ENCODE measurements around the gene PDLIM1. TPM values are rescaled to one million over a fixed set of nuclear protein-coding genes. Genes with fewer than 3 reads are reported as not detected.

The PDLIM1 gene
- total RNA-seq, 1 experiment from 2014 or later = 67.4 TPM

GRCh38 chr10:95304463-95304862 is 13.7 kb upstream of the PDLIM1 start:
- BruUV-seq (replicated peaks) = no TSS peak
- CTCF ChIA-PET = no interaction called here
- Histone ChIP-seq H3K27ac (ENCODE audit: low read depth, low read length) (no peak overlapping the region), H3K79me2 (ENCODE audit: insufficient read depth, low read length) (no peaks in the 10 kb centered on the region), H3K36me3 (ENCODE audit: control insufficient read depth in 1 of 2, insufficient read depth in 2 of 2, low read length in 2 of 2) (no peaks in the 10 kb centered on the region), H2AFZ (ENCODE audit: low read depth, low read length, poor library complexity, severe bottlenecking) (no peak overlapping the region), H3K9me2 (ENCODE audit: insufficient read depth) (no peaks in the 10 kb centered on the region), H4K20me1 (ENCODE audit: insufficient read depth) (peaks cover 4% of the 10 kb centered on the region; the same call in 1 of the 2 replicates), H3K9ac (ENCODE audit: low read length) (no peak overlapping the region), H3K9me3 (ENCODE audit: control insufficient read depth in 1 of 2, insufficient read depth in 1 of 2, low read depth in 1 of 2, low read length in 2 of 2) (no peaks in the 10 kb centered on the region), H3K4me2 (ENCODE audit: low read length) (no peak overlapping the region), H3K4me3 (replicated peaks in 1 of 2; ENCODE audit: low read depth in 1 of 2, low read length in 2 of 2) (no peak overlapping the region), H3K27me3 (ENCODE audit: insufficient read depth, low read length) (peaks cover 42% of the 10 kb centered on the region), H3K4me1 (ENCODE audit: control insufficient read depth in 1 of 2, insufficient read depth in 2 of 2, low read length in 2 of 2) (peaks cover 27 to 34% of the 10 kb centered on the region in 2 experiments)
- RAD21 ChIA-PET (ENCODE audit: low non-redundant PET in 1 of 2, low total read pairs in 2 of 2, uncharacterized antibody in 2 of 2, unreplicated experiment in 2 of 2) = no interaction called here
- DNase-seq (ENCODE audit: low read depth, low spot score) = no peak
- TF ChIP-seq REST (IDR thresholded peaks at IDR 0.05; ENCODE audit: low read depth) = no peak
- TF ChIP-seq EZH2phosphoT487 (IDR thresholded peaks at IDR 0.05; ENCODE audit: borderline replicate concordance) = no peak
- no peak for TF ChIP-seq SRF (IDR thresholded peaks at IDR 0.05; ENCODE audit: low read depth)
- TF ChIP-seq EGR1 (IDR thresholded peaks at IDR 0.05; ENCODE audit: low read depth) = no peak
- no peak for TF ChIP-seq ZNF274 (IDR thresholded peaks at IDR 0.05; ENCODE audit: low read depth, low read length)
- no peak for TF ChIP-seq YY1 (IDR thresholded peaks at IDR 0.05; ENCODE audit: extremely low read depth, insufficient replicate concordance, low read depth, low read length)
- no peak for TF ChIP-seq POLR2AphosphoS5 (IDR thresholded peaks at IDR 0.05; ENCODE audit: low read depth, low read length)
- no peak for TF ChIP-seq FOSL1 (IDR thresholded peaks at IDR 0.05; ENCODE audit: low read depth)
- TF ChIP-seq CTCF (IDR thresholded peaks at IDR 0.05 in 2 of 3, conservative IDR thresholded peaks at IDR 0.05 in 1 of 3; ENCODE audit: borderline replicate concordance in 1 of 3, insufficient read depth in 1 of 3, low read depth in 2 of 3, low read length in 2 of 3) = no peak
- no peak for TF ChIP-seq ZFX (IDR thresholded peaks at IDR 0.05)
- TF ChIP-seq TCF7L2 (IDR thresholded peaks at IDR 0.05; ENCODE audit: borderline replicate concordance, extremely low read depth, insufficient read depth, insufficient read length) = no peak
- TF ChIP-seq SP1 (IDR thresholded peaks at IDR 0.05; ENCODE audit: low read depth) = no peak
- TF ChIP-seq POLR2A (IDR thresholded peaks at IDR 0.05; ENCODE audit: borderline replicate concordance, extremely low read depth, insufficient read depth, insufficient read length) = no peak
- TF ChIP-seq JUND (IDR thresholded peaks at IDR 0.05) = no peak
- TF ChIP-seq CEBPB (IDR thresholded peaks at IDR 0.05; ENCODE audit: low read depth) = no peak
- TF ChIP-seq SIN3A (IDR thresholded peaks at IDR 0.05; ENCODE audit: low read depth) = no peak
- no peak for TF ChIP-seq CBX3 (IDR thresholded peaks at IDR 0.05; ENCODE audit: low read depth)
- no peak for TF ChIP-seq EZH2 (IDR thresholded peaks at IDR 0.05)
- intact Hi-C loops (cut with micrococcal nuclease) = no loop called here
- ATAC-seq = no peak
- POLR2A ChIA-PET = no interaction called here

Measured in HCT116 (cell line).